IMR-90 (cell line): Measurements from ENCODE around the gene BRINP3. TPM values are rescaled to one million over a fixed set of nuclear protein-coding genes. Genes with fewer than 3 reads are reported as not detected.

Source experiments
- ATAC-seq: fragments of 200-7000 bp; cut with Tn5 transposase; 2 replicates; pipeline ENCODE4 v1.9.1; 2020; ENCODE audit warnings: low read depth, mild to moderate bottlenecking, moderate library complexity
- BruUV-seq: library from RNA; stranded (reverse); fragments of 400-500 nt; replicated peaks from 2 replicates; lab custom pipeline; 2021; lab: Mats Ljungman, UMichigan
- CTCF ChIA-PET: fragments of 300-600 bp; formaldehyde crosslinking; extraction: SDS; loops from one replicate; lab custom pipeline; 2021; ENCODE audit warnings: antibody characterized with exemption; lab: Yijun Ruan, JAX
- POLR2A ChIA-PET: fragments of 300-600 bp; sonication (Branson Sonifier 250); formaldehyde crosslinking; loops from one replicate; lab custom pipeline; 2022; ENCODE audit warnings: antibody characterized with exemption; ENCODE audit not compliant: unreplicated experiment; lab: Charles Lee
- DNase-seq: peaks from one replicate; pipeline ENCODE4 v3.0.0; 2013
- H2AFZ ChIP-seq: replicated peaks from 2 replicates; pipeline ENCODE3; 2013; ENCODE audit warnings: low read length, mild to moderate bottlenecking; ENCODE audit not compliant: poor library complexity
- H2AK5ac ChIP-seq: 2 replicates; pipeline ENCODE4 v1.6.1; 2013; ENCODE audit warnings: low read depth, low read length, inconsistent platforms
- H2AK9ac ChIP-seq: replicated peaks from 2 replicates; pipeline ENCODE3; 2013; ENCODE audit warnings: mild to moderate bottlenecking, low read depth, low read length, moderate library complexity; ENCODE audit not compliant: poor library complexity
- H2BK120ac ChIP-seq: 2 replicates; pipeline ENCODE4 v1.6.1; 2013; ENCODE audit warnings: low read depth, low read length, inconsistent platforms
- H2BK15ac ChIP-seq: 3 replicates; pipeline ENCODE4 v1.6.1; 2013; ENCODE audit warnings: low read depth, low read length, inconsistent platforms
- H2BK20ac ChIP-seq: 2 replicates; pipeline ENCODE4 v1.6.1; 2013; ENCODE audit warnings: low read depth, mild to moderate bottlenecking, inconsistent platforms, low read length, moderate library complexity
- H2BK5ac ChIP-seq: 2 replicates; pipeline ENCODE4 v1.6.1; 2013; ENCODE audit warnings: mild to moderate bottlenecking, low read depth, low read length, inconsistent platforms; ENCODE audit not compliant: poor library complexity, severe bottlenecking
- H3K14ac ChIP-seq: replicated peaks from 2 replicates; pipeline ENCODE4 v1.6.1; 2013; ENCODE audit warnings: low read depth, low read length, inconsistent platforms
- H3K18ac ChIP-seq: 2 replicates; pipeline ENCODE4 v1.6.1; 2013; ENCODE audit warnings: low read depth, low read length, control low read depth
- H3K23ac ChIP-seq: 2 replicates; pipeline ENCODE4 v1.6.1; 2013; ENCODE audit warnings: low read depth, low read length, inconsistent platforms
- H3K27ac ChIP-seq: 2 replicates; pipeline ENCODE4 v1.5.1; 2013; ENCODE audit warnings: mild to moderate bottlenecking, control low read depth, low read length; ENCODE audit not compliant: insufficient read depth
- H3K27me3 ChIP-seq: 2 replicates; pipeline ENCODE4 v1.6.1; 2013; ENCODE audit warnings: low read length; ENCODE audit not compliant: control insufficient read depth, insufficient read depth
- H3K36me3 ChIP-seq: 2 replicates; pipeline ENCODE4 v1.6.1; 2013; ENCODE audit warnings: low read length, mixed read lengths; ENCODE audit not compliant: control insufficient read depth, insufficient read depth
- H3K4ac ChIP-seq: 2 replicates; pipeline ENCODE4 v1.6.1; 2013; ENCODE audit warnings: low read depth, low read length, inconsistent platforms
- H3K4me1 ChIP-seq: 2 replicates; pipeline ENCODE4 v1.6.1; 2013; ENCODE audit warnings: low read length, mixed read lengths; ENCODE audit not compliant: control insufficient read depth, insufficient read depth
- H3K4me2 ChIP-seq: 2 replicates; pipeline ENCODE4 v1.6.1; 2013; ENCODE audit warnings: low read depth, mild to moderate bottlenecking, control low read depth, low read length, moderate library complexity
- H3K4me3 ChIP-seq: 2 replicates; pipeline ENCODE4 v1.5.1; 2013; ENCODE audit warnings: low read depth, mild to moderate bottlenecking, control low read depth, low read length, moderate library complexity; ENCODE audit not compliant: insufficient read depth
- H3K56ac ChIP-seq: 2 replicates; pipeline ENCODE4 v1.6.1; 2013; ENCODE audit warnings: low read length, inconsistent platforms; ENCODE audit not compliant: insufficient read depth; ENCODE audit errors: extremely low read depth
- H3K79me1 ChIP-seq, 2 experiments: 2 replicates each; pipeline ENCODE4 v1.6.1; 2013; ENCODE audit warnings: low read length in 2 of 2, inconsistent platforms in 1 of 2, low read depth in 1 of 2
- H3K9ac ChIP-seq: 2 replicates; pipeline ENCODE4 v1.6.1; 2013; ENCODE audit warnings: low read depth, low read length, control low read depth
- H3K9me1 ChIP-seq: 2 replicates; pipeline ENCODE4 v1.6.1; 2013; ENCODE audit warnings: low read length, inconsistent platforms; ENCODE audit not compliant: insufficient read depth
- H3K9me3 ChIP-seq: 2 replicates; pipeline ENCODE4 v1.6.1; 2013; ENCODE audit warnings: low read length; ENCODE audit not compliant: control insufficient read depth, insufficient read depth
- H4K20me1 ChIP-seq: 2 replicates; pipeline ENCODE4 v1.6.1; 2013; ENCODE audit warnings: low read length, inconsistent platforms; ENCODE audit not compliant: insufficient read depth
- H4K5ac ChIP-seq: 2 replicates; pipeline ENCODE4 v1.6.1; 2013; ENCODE audit warnings: mild to moderate bottlenecking, low read depth, low read length, control low read depth
- H4K8ac ChIP-seq, 2 experiments: 2 replicates each; pipeline ENCODE4 v1.6.1; 2013; ENCODE audit warnings: low read depth in 2 of 2, low read length in 2 of 2, control low read depth in 1 of 2, inconsistent platforms in 1 of 2
- H4K91ac ChIP-seq: 2 replicates; pipeline ENCODE4 v1.6.1; 2013; ENCODE audit warnings: low read depth, low read length, inconsistent platforms; ENCODE audit not compliant: insufficient read depth
- CEBPB ChIP-seq: IDR thresholded peaks from 2 replicates; pipeline ENCODE4 v1.6.1; 2012; ENCODE audit warnings: low read depth, low read length, improper control_type of control experiment
- CHD1 ChIP-seq: IDR thresholded peaks from 2 replicates; pipeline ENCODE4 v1.6.1; 2012; ENCODE audit warnings: low read depth, low read length, improper control_type of control experiment
- MAFK ChIP-seq: IDR thresholded peaks from 2 replicates; pipeline ENCODE4 v1.6.1; 2012; ENCODE audit warnings: low read depth, low read length, improper control_type of control experiment
- POLR2A ChIP-seq: IDR thresholded peaks from 2 replicates; pipeline ENCODE4 v1.6.1; 2012; ENCODE audit warnings: mild to moderate bottlenecking, low read depth, low read length
- dilution Hi-C: fragments of 300-500 bp; cut with HindIII; formaldehyde crosslinking; loops from one replicate; pipeline ENCODE4 v1.14.3; 2018; ENCODE audit warnings: low sequenced_read_pairs; ENCODE audit not compliant: unreplicated experiment
- in situ Hi-C: fragments of 300-500 bp; cut with MboI; formaldehyde crosslinking; loops from 3 replicates; pipeline ENCODE4 v1.14.3; 2019; ENCODE audit warnings: low sequenced_read_pairs, inconsistent platforms, mixed read lengths
- intact Hi-C: fragments of 100-400 bp; cut with micrococcal nuclease; formaldehyde crosslinking; loops from 2 replicates; pipeline ENCODE4 v1.10.0; 2022
- polyA plus RNA-seq, 3 experiments: library from polyadenylated mRNA; depleted of rRNA; stranded (reverse); fragments of >200 nt; gene quantifications; 2 replicates each; pipeline ENCODE4 v1.2.3, GENCODE V29; 2012; ENCODE audit warnings: low replicate concordance in 1 of 3
- total RNA-seq: library from RNA; depleted of rRNA; stranded (reverse); fragments of >200 nt; gene quantifications from 2 replicates; pipeline ENCODE4 v1.2.3, GENCODE V29; 2012

BRINP3 gene
- total and polyA plus RNA-seq, 2 of the 4 experiments (the other 2 are of a cell fraction), result 0.15 to 0.36 TPM

DNA sequence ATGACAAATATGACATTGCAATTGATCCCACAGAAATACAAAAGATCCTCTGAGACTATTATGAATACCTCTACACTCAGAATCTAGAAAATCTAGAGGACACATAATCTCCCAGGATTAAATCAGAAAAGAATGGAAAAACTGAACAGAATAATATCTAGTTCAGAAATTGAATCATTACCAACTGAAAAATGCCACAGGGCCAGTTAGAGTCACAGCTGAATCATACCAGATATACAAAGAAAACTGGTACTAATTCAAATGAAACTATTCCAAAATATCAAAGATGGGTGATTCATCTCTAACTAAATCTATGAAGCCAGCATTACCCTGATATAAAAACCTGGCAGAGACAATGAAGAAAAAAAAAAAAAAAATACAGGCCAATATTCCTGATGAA lies 149.3 kb downstream of the BRINP3 start:
- dilution Hi-C loops (no loop called here), intact Hi-C loops (loop anchor here (10.0 kb wide), 1 partner anchor 894 kb away; no protein-coding TSS in a partner anchor), in situ Hi-C loops (no loop called here)
- Histone ChIP-seq H3K9me3 (no peaks in the 10 kb centered on the region), H2AK9ac (no peak overlapping the region), H3K4ac (no peak overlapping the region), H3K4me1 (no peaks in the 10 kb centered on the region), H3K36me3 (no peaks in the 10 kb centered on the region), H3K4me2 (no peak overlapping the region), H3K27ac (no peak overlapping the region), H3K56ac (no peak overlapping the region), H3K9ac (no peak overlapping the region), H2BK20ac (no peak overlapping the region), H4K91ac (no peak overlapping the region), H4K8ac (no peak overlapping the region), H2BK120ac (no peak overlapping the region), H3K27me3 (no peaks in the 10 kb centered on the region), H3K79me1 (no peaks in the 10 kb centered on the region), H3K9me1 (no peaks in the 10 kb centered on the region), H2AK5ac (no peak overlapping the region), H2BK15ac (no peak overlapping the region), H4K5ac (no peak overlapping the region), H4K20me1 (no peaks in the 10 kb centered on the region), H3K18ac (no peak overlapping the region), H3K23ac (no peak overlapping the region), H3K4me3 (no peak overlapping the region), H3K14ac (no peak overlapping the region), H2BK5ac (no peak overlapping the region), H2AFZ (no peak overlapping the region)
- DNase-seq (peak; percentile 41), ATAC-seq (no peak)
- BruUV-seq, result no TSS peak
- ChIA-PET POLR2A (no interaction called here), CTCF (no interaction called here)
- TF ChIP-seq MAFK (no peak), POLR2A (no peak), CHD1 (no peak), CEBPB (no peak)
